ENCODE results near the gene ABCC4.
A peak's percentile ranks its signal among the peaks of the same experiment; 100 is the strongest.
"Not testable (repeated sequence)": the region's sequence is repeated elsewhere in the genome, so short reads cannot be mapped to it uniquely, and the experiment has no call there.

ABCC4 gene

DNA sequence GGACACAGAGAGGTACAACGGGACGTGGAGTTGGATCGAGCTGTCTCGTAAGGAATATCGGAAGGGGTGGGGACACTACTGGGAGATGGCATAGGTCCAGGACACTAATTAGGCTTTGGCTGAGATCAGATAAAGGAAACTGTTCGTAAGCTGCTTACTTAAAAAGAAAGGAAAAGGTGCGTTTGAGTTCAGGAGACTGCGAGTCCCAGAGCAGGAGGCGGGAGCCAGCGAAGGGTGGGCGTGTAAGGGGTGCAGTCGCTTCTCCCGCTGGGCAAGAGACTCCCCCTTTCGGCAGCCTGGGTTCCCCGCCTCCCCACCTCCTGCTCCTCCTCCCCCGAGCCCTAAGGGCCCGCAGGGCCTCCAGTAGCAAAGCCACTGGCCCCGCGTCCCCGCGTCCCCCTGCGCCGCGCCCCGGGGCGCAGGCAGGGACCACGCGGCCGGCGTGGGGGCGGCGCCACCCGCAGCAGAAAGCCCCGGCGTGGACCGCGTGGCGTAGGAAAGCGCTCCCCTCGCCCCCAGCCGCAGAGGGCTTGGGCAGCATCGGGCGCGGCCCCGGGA lies 547 bp downstream of the ABCC4 start:
- no peaks in the 10 kb centered on the region for H3K4me1 ChIP-seq (ENCODE audit: control insufficient read depth, insufficient read depth, low read length)
- no peaks in the 10 kb centered on the region for H3K36me3 ChIP-seq (ENCODE audit: control insufficient read depth, insufficient read depth, low read length)
- H3K4me3 ChIP-seq (ENCODE audit: insufficient read depth, low read depth, low read length), result peak overlapping the region; percentile 74
- H3K27me3 ChIP-seq (ENCODE audit: control insufficient read depth, insufficient read depth, low read length, poor library complexity, severe bottlenecking), result peaks cover 28% of the 10 kb centered on the region
- no peak overlapping the region for H3K27ac ChIP-seq (ENCODE audit: insufficient read depth, low read depth, low read length, poor library complexity, severe bottlenecking)
- H3K9me3 ChIP-seq (ENCODE audit: control insufficient read depth, low read length), result no peaks in the 10 kb centered on the region
- 2 to 3% methylated on average over 45 of the region's 45 CpGs for WGBS, 2 experiments

- H3K27me3 ChIP-seq (ENCODE audit: control insufficient read depth, insufficient read depth, low read length, poor library complexity, severe bottlenecking), result peaks cover 28% of the 10 kb centered on the region
- H3K4me1 ChIP-seq (ENCODE audit: control insufficient read depth, insufficient read depth, low read length), result no peaks in the 10 kb centered on the region
- H3K4me3 ChIP-seq (ENCODE audit: insufficient read depth, low read depth, low read length), result no peak overlapping the region
- no peaks in the 10 kb centered on the region for H3K36me3 ChIP-seq (ENCODE audit: control insufficient read depth, insufficient read depth, low read length)
- H3K9me3 ChIP-seq (ENCODE audit: control insufficient read depth, low read length), result no peaks in the 10 kb centered on the region
- WGBS, 2 experiments, result 91% methylated on average over 11 of the region's 11 CpGs
- H3K27ac ChIP-seq (ENCODE audit: insufficient read depth, low read depth, low read length, poor library complexity, severe bottlenecking), result no peak overlapping the region
These were observed 2.2 kb downstream of the ABCC4 start for GRCh38 chr13:95298971-95299621.

GRCh38 chr13:95298169-95298965 lies 2.9 kb downstream of the ABCC4 start:
- Histone ChIP-seq H3K9me3 (ENCODE audit: control insufficient read depth, low read length) (no peaks in the 10 kb centered on the region), H3K27ac (ENCODE audit: insufficient read depth, low read depth, low read length, poor library complexity, severe bottlenecking) (no peak overlapping the region), H3K27me3 (ENCODE audit: control insufficient read depth, insufficient read depth, low read length, poor library complexity, severe bottlenecking) (peaks cover 28% of the 10 kb centered on the region), H3K4me3 (ENCODE audit: insufficient read depth, low read depth, low read length) (no peak overlapping the region), H3K4me1 (ENCODE audit: control insufficient read depth, insufficient read depth, low read length) (no peaks in the 10 kb centered on the region), H3K36me3 (ENCODE audit: control insufficient read depth, insufficient read depth, low read length) (no peaks in the 10 kb centered on the region)
- 90 to 95% methylated on average over 6 to 7 of the region's 8 CpGs for WGBS, 2 experiments

DNA sequence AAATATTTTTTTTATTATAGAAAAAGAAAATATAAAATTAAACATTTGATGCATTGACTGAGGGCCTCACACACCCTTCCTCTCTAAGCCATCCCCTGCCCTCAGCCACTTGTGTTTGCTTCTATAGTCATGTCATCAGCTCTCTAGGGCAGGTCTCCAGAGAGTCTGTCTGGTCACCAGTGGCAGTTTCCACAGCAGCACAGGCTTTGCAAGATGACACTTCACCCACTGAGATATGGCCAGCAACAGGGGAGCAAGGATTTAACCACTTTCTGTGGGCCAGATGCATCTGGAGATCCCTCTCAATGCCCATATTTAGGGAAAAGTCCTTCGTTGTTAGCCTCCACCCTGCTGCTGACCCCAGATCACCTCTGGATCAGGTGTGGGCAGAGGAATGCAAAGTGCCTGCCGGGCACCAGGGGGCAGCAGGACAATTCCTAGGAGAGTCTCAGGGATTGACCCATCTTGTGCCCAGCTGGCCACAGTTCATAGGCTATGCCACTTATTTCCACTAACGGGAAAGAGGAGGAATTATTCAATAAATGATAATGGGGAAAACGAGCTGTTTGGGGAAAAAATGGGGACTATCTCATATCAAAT lies 4.8 kb downstream of the ABCC4 start:
- Histone ChIP-seq H3K4me3 (ENCODE audit: insufficient read depth, low read depth, low read length) (no peak overlapping the region), H3K9me3 (ENCODE audit: control insufficient read depth, low read length) (no peaks in the 10 kb centered on the region), H3K27me3 (ENCODE audit: control insufficient read depth, insufficient read depth, low read length, poor library complexity, severe bottlenecking) (peaks cover 10% of the 10 kb centered on the region), H3K27ac (ENCODE audit: insufficient read depth, low read depth, low read length, poor library complexity, severe bottlenecking) (no peak overlapping the region), H3K4me1 (ENCODE audit: control insufficient read depth, insufficient read depth, low read length) (no peaks in the 10 kb centered on the region), H3K36me3 (ENCODE audit: control insufficient read depth, insufficient read depth, low read length) (no peaks in the 10 kb centered on the region)
- 19 to 38% methylated on average over 2 to 4 of the region's 4 CpGs for WGBS, 2 experiments

- Histone ChIP-seq H3K27me3 (ENCODE audit: control insufficient read depth, insufficient read depth, low read length, poor library complexity, severe bottlenecking) (no peaks in the 10 kb centered on the region), H3K36me3 (ENCODE audit: control insufficient read depth, insufficient read depth, low read length) (no peaks in the 10 kb centered on the region)
- 94 to 96% methylated on average over 8 of the region's 8 CpGs for WGBS, 2 experiments
These were observed 6.2 kb downstream of the ABCC4 start for GRCh38 chr13:95295026-95295425.

DNA sequence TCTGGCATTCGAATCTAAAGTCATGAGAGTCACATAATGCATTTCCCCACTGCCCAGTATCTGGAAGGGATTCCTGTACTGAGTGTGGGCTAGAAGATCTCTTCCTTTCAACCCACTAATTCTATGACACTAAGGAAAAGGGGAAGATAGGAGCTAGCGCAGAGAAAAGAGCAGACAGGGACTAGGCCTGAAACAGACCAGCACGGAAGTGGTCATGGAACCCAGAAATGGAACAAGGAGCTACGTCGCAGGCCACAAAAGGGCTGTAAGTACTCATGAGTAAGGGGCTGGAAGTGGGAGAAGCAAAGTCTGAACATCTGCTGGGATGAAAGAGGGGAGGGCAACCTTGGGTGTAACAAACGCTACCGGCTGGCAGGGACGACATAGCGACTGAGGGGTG lies 8.6 kb downstream of the ABCC4 start:
- H3K27ac ChIP-seq (ENCODE audit: insufficient read depth, low read depth, low read length, poor library complexity, severe bottlenecking), result no peak overlapping the region
- H3K9me3 ChIP-seq (ENCODE audit: control insufficient read depth, low read length), result no peaks in the 10 kb centered on the region
- no peaks in the 10 kb centered on the region for H3K27me3 ChIP-seq (ENCODE audit: control insufficient read depth, insufficient read depth, low read length, poor library complexity, severe bottlenecking)
- H3K36me3 ChIP-seq (ENCODE audit: control insufficient read depth, insufficient read depth, low read length), result no peaks in the 10 kb centered on the region
- no peaks in the 10 kb centered on the region for H3K4me1 ChIP-seq (ENCODE audit: control insufficient read depth, insufficient read depth, low read length)
- WGBS, 2 experiments, result 96 to 97% methylated on average over 9 of the region's 9 CpGs
- no peak overlapping the region for H3K4me3 ChIP-seq (ENCODE audit: insufficient read depth, low read depth, low read length)

More at GRCh38 chr13:95295026-95295425, 6.2 kb downstream of the ABCC4 start:
- Histone ChIP-seq H3K27ac (ENCODE audit: insufficient read depth, low read depth, low read length, poor library complexity, severe bottlenecking) (no peak overlapping the region), H3K4me1 (ENCODE audit: control insufficient read depth, insufficient read depth, low read length) (no peaks in the 10 kb centered on the region), H3K9me3 (ENCODE audit: control insufficient read depth, low read length) (no peaks in the 10 kb centered on the region), H3K4me3 (ENCODE audit: insufficient read depth, low read depth, low read length) (no peak overlapping the region)

- H3K4me1 ChIP-seq (ENCODE audit: control insufficient read depth, insufficient read depth, low read length); H3K27me3 ChIP-seq (ENCODE audit: control insufficient read depth, insufficient read depth, low read length, poor library complexity, severe bottlenecking); H3K9me3 ChIP-seq (ENCODE audit: control insufficient read depth, low read length); H3K27ac ChIP-seq (ENCODE audit: insufficient read depth, low read depth, low read length, poor library complexity, severe bottlenecking); H3K36me3 ChIP-seq (ENCODE audit: control insufficient read depth, insufficient read depth, low read length); H3K4me3 ChIP-seq (ENCODE audit: insufficient read depth, low read depth, low read length): not testable (repeated sequence)
- 78 to 81% methylated on average over 4 of the region's 4 CpGs for WGBS, 2 experiments
These were observed 11.3 kb downstream of the ABCC4 start for GRCh38 chr13:95289901-95290300.

DNA sequence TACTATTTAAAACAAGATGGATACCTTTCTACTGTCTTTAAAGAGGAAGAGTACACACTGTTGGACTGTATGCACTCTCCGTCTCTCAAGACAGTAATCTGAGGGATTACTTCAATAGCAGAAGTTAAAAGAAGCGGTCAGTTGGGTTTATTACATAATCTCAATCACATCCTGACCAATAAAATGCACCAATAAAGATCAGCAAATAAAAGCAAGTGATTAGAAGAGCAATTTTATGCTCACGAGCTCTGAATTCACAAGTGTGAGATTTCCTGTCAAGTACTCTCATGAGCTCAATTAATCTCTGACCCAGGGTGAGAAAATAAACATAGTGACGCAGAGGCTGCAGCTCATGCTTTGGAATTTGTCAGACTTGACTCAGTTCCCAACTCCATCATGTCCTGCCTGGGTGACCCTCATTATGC lies 12.2 kb downstream of the ABCC4 start:
- no peaks in the 10 kb centered on the region for H3K4me1 ChIP-seq (ENCODE audit: control insufficient read depth, insufficient read depth, low read length)
- H3K27ac ChIP-seq (ENCODE audit: insufficient read depth, low read depth, low read length, poor library complexity, severe bottlenecking), result no peak overlapping the region
- no peaks in the 10 kb centered on the region for H3K36me3 ChIP-seq (ENCODE audit: control insufficient read depth, insufficient read depth, low read length)
- H3K4me3 ChIP-seq (ENCODE audit: insufficient read depth, low read depth, low read length), result no peak overlapping the region
- no peaks in the 10 kb centered on the region for H3K9me3 ChIP-seq (ENCODE audit: control insufficient read depth, low read length)
- 90% methylated on average over 3 to 4 of the region's 4 CpGs for WGBS, 2 experiments
- H3K27me3 ChIP-seq (ENCODE audit: control insufficient read depth, insufficient read depth, low read length, poor library complexity, severe bottlenecking), result no peaks in the 10 kb centered on the region

DNA sequence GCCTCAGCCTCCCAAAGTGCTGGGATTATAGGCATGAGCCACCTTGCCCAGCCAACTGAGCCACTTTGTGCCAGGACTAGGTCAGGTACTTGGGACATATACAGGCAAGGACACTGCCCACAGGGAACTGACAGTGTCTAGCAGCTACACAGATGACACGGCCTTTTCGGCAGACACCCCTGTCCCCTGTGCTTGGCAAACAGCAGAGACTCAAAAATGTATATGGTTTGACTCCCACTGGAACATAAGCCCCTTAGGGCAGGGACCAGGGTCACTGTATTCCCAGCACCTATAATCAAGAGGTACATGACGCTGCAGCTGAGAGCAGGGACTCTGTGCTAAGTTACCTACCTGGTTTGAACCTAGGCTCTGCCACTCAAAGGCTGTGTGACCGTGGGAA lies 16.8 kb downstream of the ABCC4 start:
- Histone ChIP-seq H3K9me3 (ENCODE audit: control insufficient read depth, low read length) (no peaks in the 10 kb centered on the region), H3K27ac (ENCODE audit: insufficient read depth, low read depth, low read length, poor library complexity, severe bottlenecking) (no peak overlapping the region), H3K4me1 (ENCODE audit: control insufficient read depth, insufficient read depth, low read length) (no peaks in the 10 kb centered on the region), H3K36me3 (ENCODE audit: control insufficient read depth, insufficient read depth, low read length) (no peaks in the 10 kb centered on the region), H3K4me3 (ENCODE audit: insufficient read depth, low read depth, low read length) (no peak overlapping the region), H3K27me3 (ENCODE audit: control insufficient read depth, insufficient read depth, low read length, poor library complexity, severe bottlenecking) (no peaks in the 10 kb centered on the region)
- WGBS, 2 experiments, result 95 to 98% methylated on average over 3 to 4 of the region's 4 CpGs

DNA sequence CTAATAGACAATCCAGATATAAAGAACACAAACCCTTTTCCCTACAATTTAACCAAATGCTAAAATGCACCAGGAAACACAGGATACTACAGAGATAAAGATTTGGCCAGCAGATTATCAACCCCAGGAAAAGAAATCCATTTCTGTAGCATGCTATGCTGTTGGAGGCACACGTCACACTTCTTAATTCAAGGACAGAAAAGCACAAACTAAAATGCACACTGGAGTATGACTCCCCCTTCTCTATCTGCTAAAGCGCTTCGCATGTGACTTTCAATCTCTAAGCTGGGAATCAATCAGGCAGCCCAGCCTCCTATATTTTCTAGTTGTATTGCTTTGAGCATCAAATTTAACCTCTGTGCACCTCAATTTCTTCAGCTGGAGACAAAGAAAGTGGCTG lies 22.2 kb downstream of the ABCC4 start:
- H3K27ac ChIP-seq (ENCODE audit: insufficient read depth, low read depth, low read length, poor library complexity, severe bottlenecking), result no peak overlapping the region
- no peak overlapping the region for H3K4me3 ChIP-seq (ENCODE audit: insufficient read depth, low read depth, low read length)
- H3K36me3 ChIP-seq (ENCODE audit: control insufficient read depth, insufficient read depth, low read length), result no peaks in the 10 kb centered on the region
- WGBS, 2 experiments, result 93 to 99% methylated on average over 3 of the region's 3 CpGs
- no peaks in the 10 kb centered on the region for H3K4me1 ChIP-seq (ENCODE audit: control insufficient read depth, insufficient read depth, low read length)
- H3K27me3 ChIP-seq (ENCODE audit: control insufficient read depth, insufficient read depth, low read length, poor library complexity, severe bottlenecking), result no peaks in the 10 kb centered on the region
- no peaks in the 10 kb centered on the region for H3K9me3 ChIP-seq (ENCODE audit: control insufficient read depth, low read length)

Data from ectodermal cell (in vitro differentiated cells).